Omental fat pad (tissue), 4 donors: ENCODE data around the gene TDRD1. TPM values are rescaled to one million over a fixed set of nuclear protein-coding genes. Genes with fewer than 3 reads are reported as not detected.

ENCODE experiments used
- ATAC-seq: fragments of 150-250 bp; one replicate; pipeline ENCODE4 v1.9.1; 2016; ENCODE audit warnings: mild to moderate bottlenecking, moderate library complexity; ENCODE audit not compliant: low FRiP score
- DNase-seq: peaks from one replicate; pipeline ENCODE4 v3.0.0-alpha.2; 2019; ENCODE audit warnings: low spot score
- CTCF ChIP-seq, 3 donors: fragments of 450-650 bp; IDR thresholded peaks; one replicate each; pipeline ENCODE4 v1.5.1; 2016 to 2017; ENCODE audit warnings: antibody characterized with exemption in 3 of 3, mild to moderate bottlenecking in 3 of 3, moderate library complexity in 2 of 3
- total RNA-seq, 4 donors: library from RNA; depleted of rRNA; stranded (reverse); fragments of >200 nt; gene quantifications; one replicate each; pipeline ENCODE4 v1.1.0, GENCODE V29; 2016

The TDRD1 gene
- total RNA-seq, 4 donors from 2014 or later: 0.24 to 0.46 (median 0.31) TPM; not detected in 1

- ATAC-seq: no peak
These were observed 27.7 kb downstream of the TDRD1 start for GRCh38 chr10:114206902-114207301.

GRCh38 chr10:114207349-114207748 is 28.2 kb downstream of the TDRD1 start:
- no peak for DNase-seq
- no peak for ATAC-seq
- TF ChIP-seq CTCF (IDR thresholded peaks at IDR 0.05): no peak

More at GRCh38 chr10:114206902-114207301, 27.7 kb downstream of the TDRD1 start:
- no peak for DNase-seq
- TF ChIP-seq CTCF (IDR thresholded peaks at IDR 0.05): no peak

GRCh38 chr10:114208351-114208750 is 29.2 kb downstream of the TDRD1 start:
- DNase-seq (no peak), ATAC-seq (no peak)
- no peak for TF ChIP-seq CTCF (IDR thresholded peaks at IDR 0.05)

GRCh38 chr10:114212153-114212552 is 33.0 kb downstream of the TDRD1 start:
- no peak for ATAC-seq
- no peak for TF ChIP-seq CTCF (IDR thresholded peaks at IDR 0.05)
- no peak for DNase-seq

- TF ChIP-seq CTCF (IDR thresholded peaks at IDR 0.05): no peak
- no peak for ATAC-seq
- DNase-seq: no peak
These were observed 35.9 kb downstream of the TDRD1 start for GRCh38 chr10:114215033-114215432.

- TF ChIP-seq CTCF (IDR thresholded peaks at IDR 0.05): no peak
- ATAC-seq: no peak
- no peak for DNase-seq
These were observed 41.1 kb downstream of the TDRD1 start for GRCh38 chr10:114220281-114220680.

- TF ChIP-seq CTCF (IDR thresholded peaks at IDR 0.05): no peak
- ATAC-seq (no peak), DNase-seq (no peak)
These were observed 42.1 kb downstream of the TDRD1 start for GRCh38 chr10:114221235-114221634.
